Measurements from ENCODE around the gene SUGCT.
"Not testable (repeated sequence)": the region's sequence is repeated elsewhere in the genome, so short reads cannot be mapped to it uniquely, and the experiment has no call there.

Gene SUGCT

DNA sequence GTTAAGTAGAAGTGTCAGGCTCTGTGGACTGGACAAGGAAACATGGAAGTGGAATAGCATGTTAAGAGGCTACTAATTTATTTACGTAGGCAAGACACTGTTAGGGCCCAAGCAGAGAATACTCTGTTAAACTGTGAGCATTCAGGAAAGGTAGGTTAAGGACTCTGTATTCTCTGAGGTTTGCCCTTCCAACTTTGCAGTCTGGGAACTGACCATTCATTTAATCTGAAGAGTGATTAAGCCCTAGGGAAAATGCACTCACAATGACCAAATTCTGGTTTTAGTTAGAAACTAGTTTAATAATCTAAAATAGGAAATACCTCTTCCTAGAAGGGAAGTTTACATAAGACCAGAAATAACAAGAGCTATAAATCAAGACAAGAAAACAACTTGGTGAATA is 266.6 kb downstream of the SUGCT start:
- DNase-seq (ENCODE audit: low spot score) = no peak

DNA sequence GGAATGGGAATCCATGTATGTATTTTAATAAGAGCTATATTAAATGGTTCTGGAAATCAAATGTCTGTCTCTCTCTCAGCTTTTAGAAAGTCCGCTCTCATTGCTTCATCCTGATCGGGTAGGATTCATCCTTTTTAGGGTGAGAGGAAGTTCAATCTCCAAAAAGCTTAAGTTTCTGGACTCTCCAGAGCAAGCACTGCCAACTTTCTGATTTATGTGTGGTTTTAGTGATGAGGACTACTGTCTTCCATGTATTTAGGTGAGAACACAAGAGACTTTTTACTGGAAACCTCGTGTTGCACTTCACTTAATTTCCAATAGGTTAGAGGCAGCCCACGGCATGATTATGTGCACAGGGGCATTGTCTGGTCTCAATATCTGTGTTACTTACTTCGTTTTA is 267.9 kb downstream of the SUGCT start:
- DNase-seq (ENCODE audit: low spot score) = no peak

DNA sequence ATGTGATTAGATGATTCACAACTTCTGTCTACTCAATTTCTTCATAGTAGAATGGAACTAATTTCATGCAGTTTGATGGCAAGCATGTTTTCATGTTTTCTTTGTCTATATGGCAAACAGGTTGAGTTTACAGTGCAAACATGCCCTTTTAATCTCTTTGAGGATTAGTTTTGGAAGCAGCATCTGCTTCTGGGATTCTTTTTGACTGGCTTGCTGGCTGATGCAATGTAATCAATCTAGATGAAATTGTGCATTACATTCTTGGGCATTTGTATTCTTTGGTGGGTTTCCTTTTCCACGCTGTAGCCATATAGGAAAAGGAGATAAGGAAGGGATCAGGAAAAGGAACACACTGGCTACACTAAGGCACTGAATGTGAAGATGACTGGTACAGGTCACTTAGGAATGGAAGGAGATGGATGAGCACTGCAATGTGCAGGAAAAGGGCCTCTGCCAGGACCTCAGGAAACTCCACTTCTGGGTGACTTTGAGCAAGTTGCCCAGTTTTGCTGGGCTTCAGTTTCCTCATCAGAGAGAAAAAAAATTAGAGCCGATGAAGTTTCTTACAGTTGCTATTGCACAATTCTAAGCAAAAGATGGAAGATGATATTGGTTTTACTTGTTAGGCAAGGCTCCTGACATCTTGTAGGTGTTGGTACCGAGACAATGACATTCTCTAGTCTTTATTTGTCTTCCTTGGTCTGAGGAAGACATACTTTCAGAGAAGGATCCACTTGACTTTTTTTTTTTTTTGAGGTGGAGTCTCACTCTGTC is 269.1 kb downstream of the SUGCT start:
- no peak for DNase-seq (ENCODE audit: low spot score)

DNA sequence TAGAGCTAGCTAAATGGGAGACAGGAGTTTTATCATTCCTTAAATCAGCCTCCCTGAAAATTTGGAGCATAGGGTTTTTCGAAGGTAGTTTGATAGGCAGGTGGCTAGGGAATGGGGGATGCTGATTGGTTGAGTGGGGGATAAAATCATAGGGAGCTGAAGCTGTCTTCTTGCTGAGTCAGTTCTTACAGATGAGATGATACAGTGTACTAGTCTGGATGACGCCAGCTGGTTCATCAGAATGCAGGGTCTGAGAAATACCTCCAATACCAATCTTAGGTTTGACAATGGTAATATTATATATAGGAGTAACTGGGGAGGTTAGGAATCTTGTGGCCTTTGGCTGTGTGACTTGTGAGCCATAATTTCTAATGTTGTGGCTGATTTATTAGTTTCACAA is 271.2 kb downstream of the SUGCT start:
- DNase-seq (ENCODE audit: low spot score) = no peak

DNA sequence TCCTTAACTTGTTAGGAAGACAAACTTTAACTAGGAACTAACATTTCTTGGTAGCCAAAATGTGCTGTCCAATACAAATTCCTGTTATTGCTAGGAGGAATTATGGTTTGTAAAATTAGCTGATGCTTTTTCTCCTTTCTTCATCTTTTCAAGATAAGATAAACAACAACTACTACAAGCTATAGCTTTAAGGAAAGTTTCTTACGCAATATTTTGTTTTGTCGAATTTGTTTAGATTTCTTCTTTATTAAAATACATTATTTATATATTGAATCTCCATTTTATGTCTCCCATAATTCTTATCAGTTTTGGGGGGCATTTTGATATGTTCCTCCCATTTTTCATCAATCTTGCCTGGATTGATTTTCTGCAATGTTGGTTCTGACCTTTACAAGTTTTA is 277.5 kb downstream of the SUGCT start:
- DNase-seq (ENCODE audit: low spot score) = no peak

DNA sequence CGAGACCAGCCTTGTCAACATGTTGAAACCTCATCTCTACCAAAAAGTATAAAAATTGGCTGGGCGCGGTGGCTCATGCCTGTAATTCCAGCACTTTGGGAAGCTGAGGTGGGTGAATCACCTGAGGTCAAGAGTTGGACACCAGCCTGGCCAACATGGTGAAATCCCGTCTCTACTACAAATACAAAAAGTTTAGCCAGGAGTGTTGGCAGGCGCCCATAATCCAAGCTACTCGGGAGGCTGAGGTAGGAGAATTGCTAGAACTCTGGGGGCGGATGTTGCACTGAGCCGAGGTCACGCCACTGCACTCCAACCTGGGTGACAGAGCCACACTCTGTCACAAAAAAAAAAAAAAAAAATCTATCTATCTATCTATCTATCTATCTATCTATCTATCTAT is 279.9 kb downstream of the SUGCT start:
- not testable (repeated sequence) for DNase-seq (ENCODE audit: low spot score)

DNA sequence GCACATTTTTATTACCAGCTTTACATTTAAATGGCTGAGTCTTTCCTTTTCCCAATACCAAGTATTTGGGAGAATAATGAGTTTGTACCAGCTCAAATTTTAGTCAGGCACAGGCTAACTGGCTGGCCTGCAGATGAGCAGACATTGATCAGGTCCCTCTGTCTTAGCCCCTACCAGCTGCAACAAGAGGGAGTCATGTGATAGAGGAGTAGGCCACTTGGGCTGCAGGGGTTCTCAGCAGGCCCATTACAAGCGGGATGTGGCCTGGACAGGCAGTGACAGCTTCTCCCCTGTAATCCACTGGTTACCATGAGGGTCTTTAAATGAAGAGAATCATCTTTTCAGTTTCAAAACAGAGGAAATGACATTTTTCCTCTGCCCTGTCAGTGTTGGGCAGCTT is 283.6 kb downstream of the SUGCT start:
- no peak for DNase-seq (ENCODE audit: low spot score)

DNA sequence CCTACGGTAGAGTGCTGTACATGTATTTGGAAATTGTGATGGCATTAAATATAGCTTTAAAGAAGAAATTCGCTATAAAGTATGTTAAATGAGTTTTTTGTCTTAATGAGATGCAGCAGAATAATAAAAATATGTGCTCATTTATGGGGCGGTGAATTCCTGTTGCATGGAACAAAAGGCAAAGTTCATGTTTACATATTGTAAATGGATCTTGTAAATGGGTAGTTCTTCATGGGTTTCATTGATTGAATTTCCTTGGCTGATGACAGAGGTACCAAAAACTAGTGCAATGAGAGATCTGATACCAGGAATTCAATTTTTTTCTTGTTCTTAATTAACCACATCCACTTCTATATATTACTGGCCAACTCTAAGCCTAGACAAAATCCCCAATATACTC is 284.2 kb downstream of the SUGCT start:
- no peak for DNase-seq (ENCODE audit: low spot score)

DNA sequence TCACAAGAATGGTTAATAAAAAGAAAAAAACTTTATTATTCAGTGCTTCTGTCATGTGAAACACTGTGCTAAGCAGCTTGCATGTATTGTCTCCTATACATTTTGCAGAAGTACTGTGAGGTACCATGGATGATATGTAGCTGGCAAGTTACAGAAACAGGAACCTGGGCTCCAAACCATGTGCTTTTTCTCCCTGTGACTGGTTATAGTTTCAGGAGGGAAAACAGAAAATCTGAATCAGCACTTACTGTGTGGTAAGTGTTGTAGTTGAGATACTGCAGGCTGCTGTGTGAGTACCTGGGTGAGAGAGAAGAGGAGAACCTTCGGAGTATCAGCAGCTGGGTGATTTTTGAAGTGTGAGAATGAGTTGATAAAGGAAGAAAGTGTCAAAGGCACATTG is 285.0 kb downstream of the SUGCT start:
- DNase-seq (ENCODE audit: low spot score) = peak; percentile 10

DNA sequence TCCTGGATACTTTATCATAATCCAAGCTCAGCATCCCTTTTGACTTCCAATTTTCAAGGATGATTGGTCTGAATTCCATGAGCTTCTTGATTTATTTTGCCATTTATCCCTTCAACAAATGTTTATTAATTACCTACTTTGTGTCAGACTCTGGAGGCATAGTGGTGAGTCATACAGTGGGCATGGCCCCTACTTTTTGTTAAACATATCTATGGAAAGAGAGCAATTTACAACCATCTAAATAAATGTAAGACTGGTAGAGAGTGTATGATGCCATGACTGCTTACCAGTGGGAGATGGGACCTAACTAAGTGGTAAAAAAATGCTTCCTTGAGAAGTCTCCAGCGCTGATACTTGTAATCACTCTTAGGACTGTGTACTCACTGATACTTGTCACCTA is 286.6 kb downstream of the SUGCT start:
- DNase-seq (ENCODE audit: low spot score) = no peak

DNA sequence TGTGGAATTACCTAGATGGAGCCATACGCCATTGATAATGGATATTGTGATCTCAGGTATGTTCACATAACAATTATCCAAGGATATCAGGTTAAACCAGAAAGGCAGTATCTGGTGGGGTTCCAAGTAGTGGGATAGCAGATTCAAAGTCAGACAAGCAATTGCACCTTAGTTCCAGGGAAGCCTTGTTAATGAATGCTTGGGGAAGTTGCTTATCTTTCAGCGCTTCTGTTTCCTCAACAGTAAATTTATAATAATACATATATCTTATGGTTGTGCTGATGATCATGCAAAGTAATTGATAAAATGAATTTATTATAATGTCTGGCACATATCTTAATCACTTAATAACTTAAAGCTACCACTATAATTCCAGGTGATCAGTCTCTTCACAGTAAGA is 290.9 kb downstream of the SUGCT start:
- DNase-seq (ENCODE audit: low spot score) = no peak

DNA sequence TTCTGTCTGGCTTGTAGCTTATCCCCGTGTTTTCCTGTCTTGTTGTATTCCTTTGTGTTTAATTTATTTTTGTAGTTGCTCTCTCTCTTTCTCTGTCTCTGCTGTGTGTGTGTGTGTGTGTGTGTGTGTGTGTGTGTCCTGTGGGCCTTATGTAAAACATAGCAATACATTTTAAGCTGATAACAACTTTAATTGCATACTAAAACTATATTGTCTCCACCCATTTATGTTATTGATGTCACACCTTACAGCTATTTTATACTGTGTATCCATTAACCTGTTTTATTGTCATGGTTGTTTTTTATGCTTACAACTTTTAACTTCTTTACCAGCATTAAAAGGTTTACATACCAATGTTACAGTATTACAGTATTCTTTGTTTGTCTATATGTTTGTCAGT is 293.6 kb downstream of the SUGCT start:
- no peak for DNase-seq (ENCODE audit: low spot score)

DNA sequence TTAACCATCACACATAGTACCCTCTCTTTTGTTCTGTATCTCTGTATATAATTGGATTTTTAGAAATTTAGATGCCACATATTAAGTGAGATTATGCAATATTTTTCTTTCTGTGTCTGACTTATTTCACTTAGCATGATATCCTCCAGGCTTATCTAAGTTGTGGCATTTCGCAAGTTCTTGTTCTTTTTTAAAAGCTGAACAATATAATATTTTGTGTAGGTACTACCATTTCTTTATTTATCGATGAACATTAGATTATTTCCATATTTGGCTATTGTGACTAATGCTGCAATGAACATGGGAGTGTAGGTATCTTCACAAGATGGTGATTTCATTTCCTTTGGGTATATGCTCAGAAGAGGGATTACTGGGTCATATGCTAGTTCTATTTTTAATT is 295.0 kb downstream of the SUGCT start:
- DNase-seq (ENCODE audit: low spot score) = no peak

DNA sequence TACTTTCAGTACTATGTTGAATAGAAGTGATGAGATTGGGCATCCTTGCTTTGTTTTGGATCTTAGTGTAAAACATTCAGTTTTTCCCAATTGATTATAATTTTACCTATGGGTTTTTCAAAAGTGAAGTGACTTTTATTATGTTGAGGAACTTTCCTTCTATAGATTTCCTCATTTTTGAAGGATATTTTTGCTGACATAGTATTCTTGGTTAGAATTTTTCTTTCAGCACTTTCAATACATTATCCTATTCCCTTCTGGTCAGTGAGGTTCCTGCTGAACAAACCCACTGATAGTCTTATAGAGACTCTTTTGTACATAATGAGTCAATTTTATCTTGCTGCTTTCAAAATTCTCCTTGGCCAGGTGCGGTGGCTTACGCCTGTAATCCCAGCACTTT is 297.2 kb downstream of the SUGCT start:
- DNase-seq (ENCODE audit: low spot score) = no peak

DNA sequence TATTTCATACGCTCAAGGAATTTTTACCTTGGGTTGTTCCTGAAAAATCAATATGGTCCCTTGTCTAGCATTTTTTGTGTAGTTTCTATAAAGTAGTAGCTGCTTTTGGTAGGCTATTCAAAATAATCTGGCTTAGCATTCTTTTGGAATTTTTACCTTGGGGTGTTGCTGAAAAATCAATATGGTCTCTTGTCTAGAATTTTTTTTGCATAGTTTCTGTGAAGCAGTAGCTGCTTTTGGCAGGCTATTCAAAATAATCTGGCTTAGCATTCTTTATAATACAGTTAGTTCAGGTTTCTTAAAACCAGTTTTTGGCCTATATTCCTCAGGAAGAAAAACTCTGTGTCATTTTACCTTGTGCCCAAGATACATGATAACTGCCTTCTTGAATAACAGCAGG is 301.9 kb downstream of the SUGCT start:
- DNase-seq (ENCODE audit: low spot score) = no peak

DNA sequence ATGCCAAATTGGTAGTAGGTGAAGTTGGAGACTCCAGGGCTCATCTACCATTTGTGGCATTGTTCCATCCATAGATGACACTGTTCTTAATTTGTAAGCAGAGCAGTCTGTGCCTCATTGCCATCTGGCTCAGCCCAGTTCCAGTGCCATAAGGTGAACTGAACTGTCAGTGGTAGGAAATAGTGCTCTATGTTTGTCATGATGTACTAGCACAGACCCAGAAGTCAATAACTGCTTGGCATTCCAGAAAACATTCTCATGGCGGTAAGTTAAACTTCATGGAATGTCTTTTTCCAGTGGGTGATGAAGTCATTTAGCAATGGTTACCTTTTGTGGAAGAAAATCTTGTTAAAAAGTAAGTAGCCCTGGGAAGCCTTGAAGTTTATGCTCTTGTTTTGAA is 302.7 kb downstream of the SUGCT start:
- DNase-seq (ENCODE audit: low spot score) = no peak

DNA sequence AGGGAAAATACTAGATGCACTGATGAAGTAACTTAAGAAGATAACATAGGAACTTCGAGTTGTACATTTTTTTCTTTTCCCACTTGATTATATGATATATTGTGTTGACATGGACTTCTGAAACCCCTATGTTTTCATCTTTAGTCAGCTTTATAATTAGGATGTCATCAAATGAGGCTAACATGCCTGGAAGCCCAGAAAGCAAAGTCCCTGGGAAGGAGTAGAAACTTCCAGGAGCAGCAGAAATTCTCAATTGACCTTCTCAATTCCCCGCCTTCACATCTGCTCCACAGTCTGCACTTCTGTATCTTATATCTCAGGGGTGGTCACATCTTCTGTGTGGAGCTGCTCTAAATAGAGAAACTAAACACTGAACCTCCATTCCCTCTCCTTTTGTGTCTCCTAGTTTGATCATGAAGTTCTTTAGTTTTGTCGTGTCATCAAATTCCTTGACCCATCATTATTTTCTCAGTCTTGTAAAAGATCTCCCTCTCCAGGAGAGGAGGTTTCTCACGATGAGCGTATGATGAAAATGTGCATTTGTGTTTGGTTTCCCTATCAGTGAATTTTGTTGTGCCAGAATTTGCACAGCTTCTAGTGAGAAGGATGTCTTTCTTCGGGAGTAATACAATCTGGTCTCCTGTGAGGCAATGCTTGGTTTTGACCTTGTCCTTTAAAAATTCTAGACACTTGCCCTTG is 303.3 kb downstream of the SUGCT start:
- DNase-seq (ENCODE audit: low spot score) = no peak

DNA sequence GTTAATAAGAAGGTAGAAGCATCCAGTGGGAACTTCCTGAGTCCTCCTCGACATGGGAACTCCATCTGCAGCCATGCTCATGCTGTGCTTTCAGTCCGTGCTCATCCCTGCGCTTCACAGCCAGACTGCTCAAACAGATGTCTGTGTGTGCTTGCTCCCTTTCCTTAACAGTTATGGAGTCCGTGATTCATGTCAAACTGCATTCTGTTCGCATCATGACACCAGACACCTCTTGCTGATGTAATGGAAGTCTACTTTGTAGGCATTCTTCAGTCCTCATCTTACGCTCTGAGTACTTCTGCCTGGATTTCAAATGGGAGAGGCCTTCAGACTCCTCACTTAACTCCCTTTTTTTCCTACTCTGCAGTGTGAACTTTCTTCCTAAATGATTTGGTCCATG is 304.9 kb downstream of the SUGCT start:
- DNase-seq (ENCODE audit: low spot score) = no peak

DNA sequence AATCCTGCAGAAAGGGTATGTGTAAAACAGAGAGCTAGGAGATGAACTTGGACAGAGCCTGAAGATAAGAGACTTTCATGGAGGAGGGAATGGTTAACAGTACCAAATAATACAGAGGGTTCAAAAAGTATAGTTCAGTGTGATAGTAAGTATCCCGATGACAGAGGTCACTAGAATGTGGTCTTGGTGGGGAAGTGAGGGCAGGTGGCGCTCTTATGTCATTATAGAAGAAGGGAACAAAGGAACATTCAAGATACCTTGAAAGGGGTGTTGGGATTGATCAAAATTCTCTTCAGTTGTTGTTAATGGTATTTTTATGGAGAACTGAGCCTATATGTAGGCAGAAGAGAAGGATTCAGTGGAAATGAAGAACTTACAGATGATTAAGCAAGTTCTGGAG is 312.5 kb downstream of the SUGCT start:
- DNase-seq (ENCODE audit: low spot score) = no peak

DNA sequence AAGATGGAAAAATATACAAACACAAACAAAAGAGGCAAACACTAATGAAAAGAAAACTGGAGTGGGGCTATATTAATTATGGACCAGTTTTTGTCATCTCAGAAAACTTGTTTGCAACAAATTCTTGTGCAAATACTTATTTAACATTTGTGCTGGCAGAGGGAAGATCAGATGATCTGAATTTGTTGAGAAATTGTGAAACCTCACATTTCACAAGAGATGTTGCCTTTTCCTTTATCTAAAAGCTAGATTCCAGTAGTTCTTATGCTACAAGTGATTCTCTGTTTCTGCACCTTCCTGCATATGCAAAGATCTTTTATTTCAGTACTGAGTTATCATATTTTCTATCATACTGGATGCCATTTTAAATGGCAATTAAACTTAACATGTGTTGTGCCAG is 320.7 kb downstream of the SUGCT start:
- no peak for DNase-seq (ENCODE audit: low spot score)

DNA sequence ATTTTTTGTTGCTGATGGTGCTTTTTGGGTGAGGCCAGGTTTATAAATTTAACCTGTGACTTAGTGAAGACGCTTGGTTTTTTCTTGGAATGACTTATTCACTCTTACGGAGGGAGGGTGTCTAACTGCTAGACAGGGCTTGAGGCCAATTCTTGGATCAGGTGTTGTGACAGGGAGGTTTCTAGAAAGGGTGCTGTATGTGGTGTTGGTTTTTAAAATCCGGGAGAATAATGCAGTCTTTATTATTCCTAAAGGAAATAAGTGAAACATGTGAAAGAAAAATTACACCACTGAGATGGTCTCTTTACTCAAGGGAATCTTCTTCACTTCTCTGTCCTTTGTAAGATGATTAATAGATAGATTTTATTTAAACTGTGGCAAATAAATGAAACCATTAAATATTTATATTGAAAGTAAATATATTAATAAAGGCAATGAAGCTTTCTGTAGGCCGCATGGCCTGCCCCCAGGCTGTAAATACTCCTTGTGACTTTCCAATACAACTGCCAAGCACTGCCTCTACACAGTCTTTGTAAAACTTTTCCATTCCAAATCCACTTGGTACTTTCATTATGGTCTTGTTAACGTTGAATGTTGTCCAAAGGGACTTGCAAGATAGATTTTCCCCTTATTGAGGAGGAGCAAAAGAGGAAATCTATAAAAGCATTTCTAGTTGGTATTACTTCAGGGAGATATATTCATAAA is 323.1 kb downstream of the SUGCT start:
- DNase-seq (ENCODE audit: low spot score) = no peak

DNA sequence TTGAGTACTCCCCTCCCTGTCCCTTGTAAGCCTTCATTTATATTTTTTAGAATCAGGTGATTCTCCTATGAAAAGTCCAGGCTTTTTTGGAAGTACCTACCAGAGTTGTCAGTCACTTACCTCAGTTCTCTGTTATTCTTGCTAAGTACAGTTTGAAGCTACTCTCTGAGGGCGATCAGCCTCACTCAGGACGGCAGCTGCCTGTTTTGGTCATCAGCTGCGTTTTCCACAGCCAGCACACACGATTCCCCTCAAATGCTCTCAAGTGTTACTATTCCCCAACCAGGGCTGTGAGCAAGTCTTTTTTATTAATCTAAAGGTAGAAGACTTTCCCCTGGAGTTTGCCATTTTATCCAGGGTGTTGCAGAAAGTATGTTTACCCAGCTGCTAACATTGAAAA is 328.6 kb downstream of the SUGCT start:
- no peak for DNase-seq (ENCODE audit: low spot score)
